Mononuclear cell (primary cell): ENCODE results near the gene NCOA6. TPM values are rescaled to one million over a fixed set of nuclear protein-coding genes. Genes with fewer than 3 reads are reported as not detected.

Experiments
- H3K27me3 ChIP-seq: 2 replicates; pipeline ENCODE4 v1.6.0; 2011; ENCODE audit warnings: low read length, control low read depth; ENCODE audit not compliant: insufficient read depth
- H3K4me1 ChIP-seq: 2 replicates; pipeline ENCODE4 v1.5.1; 2011; ENCODE audit warnings: mild to moderate bottlenecking, low read length, control low read depth; ENCODE audit not compliant: insufficient read depth
- H3K4me3 ChIP-seq: 2 replicates; pipeline ENCODE4 v1.5.1; 2011; ENCODE audit warnings: mild to moderate bottlenecking, low read length, moderate library complexity
- H3K9me3 ChIP-seq: 2 replicates; pipeline ENCODE4 v1.5.1; 2011; ENCODE audit warnings: low read depth, mild to moderate bottlenecking, control low read depth, low read length
- total RNA-seq: library from RNA; depleted of rRNA; stranded (reverse); fragments of >200 nt; gene quantifications from one replicate; pipeline ENCODE4 v1.2.3, GENCODE V29; 2012

NCOA6 gene
- total RNA-seq, 1 donor = 12.2 TPM

DNA sequence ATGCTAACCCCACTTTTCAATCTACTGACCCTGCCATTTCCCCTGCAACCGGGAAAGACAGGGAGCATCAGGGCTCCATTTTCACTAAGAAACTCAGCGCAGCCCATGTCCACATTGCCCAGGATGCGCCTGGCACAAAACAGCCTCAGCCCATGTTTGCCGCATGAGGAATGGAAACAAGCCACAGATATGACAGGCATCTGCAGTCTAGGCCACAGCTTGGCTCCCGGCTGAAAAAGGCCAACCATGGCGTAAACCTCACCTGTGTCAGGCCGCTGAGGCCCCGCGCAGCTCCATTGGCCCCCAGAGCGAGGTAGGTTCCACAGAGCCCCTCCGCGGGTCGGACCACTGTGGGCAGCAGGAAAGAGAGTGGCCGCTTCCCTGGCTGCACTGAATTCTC, 25.5 kb upstream of the NCOA6 start:
- Histone ChIP-seq H3K27me3 (no peaks in the 10 kb centered on the region), H3K4me3 (no peak overlapping the region), H3K9me3 (no peaks in the 10 kb centered on the region), H3K4me1 (no peaks in the 10 kb centered on the region)

DNA sequence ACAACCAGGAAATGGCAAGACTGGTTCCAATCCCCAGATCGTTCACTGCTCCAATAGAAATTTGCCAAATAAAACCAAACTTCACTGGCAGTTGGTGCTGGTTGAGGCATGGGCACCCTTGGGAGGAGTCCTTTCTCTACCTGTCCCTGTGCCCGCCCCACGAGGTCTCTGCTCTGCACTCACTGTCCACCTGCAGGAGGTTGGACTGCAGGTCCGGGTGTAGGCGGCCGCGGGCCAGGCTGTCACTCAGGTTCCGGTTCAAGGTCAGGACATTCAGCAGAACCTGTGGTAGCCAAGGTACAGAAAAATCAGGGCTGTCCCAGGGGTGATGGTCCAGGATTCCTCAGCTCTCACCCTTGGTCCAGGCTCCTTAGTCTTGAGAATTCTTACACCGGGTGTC, 24.3 kb upstream of the NCOA6 start:
- no peaks in the 10 kb centered on the region for H3K4me1 ChIP-seq
- no peaks in the 10 kb centered on the region for H3K9me3 ChIP-seq
- no peak overlapping the region for H3K4me3 ChIP-seq
- no peaks in the 10 kb centered on the region for H3K27me3 ChIP-seq

DNA sequence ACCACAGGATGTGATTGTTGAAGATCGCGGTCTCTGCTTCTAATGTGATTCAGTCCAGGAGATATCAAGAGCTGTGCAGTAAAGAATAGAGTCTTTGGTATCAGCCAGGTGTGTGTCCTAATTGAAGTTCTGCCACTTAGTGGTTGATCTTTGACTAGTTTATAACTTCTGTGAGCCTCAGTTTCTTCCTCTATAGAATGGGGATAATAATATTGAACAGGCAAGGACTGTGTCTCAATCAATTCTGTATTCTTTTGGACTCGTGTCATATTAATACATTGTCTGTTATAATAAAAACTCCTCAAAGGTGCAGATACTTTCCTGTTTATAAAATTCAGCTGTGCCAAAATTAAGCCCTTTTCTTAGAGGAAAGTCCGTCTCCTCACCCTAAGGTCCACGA, 23.1 kb upstream of the NCOA6 start:
- no peak overlapping the region for H3K4me3 ChIP-seq
- H3K27me3 ChIP-seq = no peaks in the 10 kb centered on the region
- no peaks in the 10 kb centered on the region for H3K9me3 ChIP-seq

DNA sequence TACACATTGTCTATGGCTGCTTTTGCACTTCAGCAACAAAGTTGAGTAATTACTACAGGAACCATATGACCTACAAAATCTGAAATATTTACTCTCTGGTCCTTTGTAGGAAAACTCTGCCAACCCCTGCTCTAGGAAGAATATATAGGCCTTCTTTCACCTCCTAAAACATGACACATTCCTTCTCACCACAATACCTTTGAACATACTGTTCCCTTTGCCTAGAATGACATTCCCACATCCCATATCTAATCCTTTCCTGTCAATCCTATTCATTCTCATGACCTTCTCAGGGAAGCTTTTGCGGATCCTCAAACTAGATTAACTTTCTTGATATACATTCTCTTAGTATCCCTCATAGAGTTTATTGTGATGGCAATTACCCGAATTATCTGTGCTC, 18.0 kb upstream of the NCOA6 start:
- no peak overlapping the region for H3K4me3 ChIP-seq
- H3K4me1 ChIP-seq = no peaks in the 10 kb centered on the region
- H3K27me3 ChIP-seq = peaks cover 3% of the 10 kb centered on the region
- H3K9me3 ChIP-seq = no peaks in the 10 kb centered on the region

More for the DNA sequence above, 23.1 kb upstream of the NCOA6 start:
- no peaks in the 10 kb centered on the region for H3K4me1 ChIP-seq

DNA sequence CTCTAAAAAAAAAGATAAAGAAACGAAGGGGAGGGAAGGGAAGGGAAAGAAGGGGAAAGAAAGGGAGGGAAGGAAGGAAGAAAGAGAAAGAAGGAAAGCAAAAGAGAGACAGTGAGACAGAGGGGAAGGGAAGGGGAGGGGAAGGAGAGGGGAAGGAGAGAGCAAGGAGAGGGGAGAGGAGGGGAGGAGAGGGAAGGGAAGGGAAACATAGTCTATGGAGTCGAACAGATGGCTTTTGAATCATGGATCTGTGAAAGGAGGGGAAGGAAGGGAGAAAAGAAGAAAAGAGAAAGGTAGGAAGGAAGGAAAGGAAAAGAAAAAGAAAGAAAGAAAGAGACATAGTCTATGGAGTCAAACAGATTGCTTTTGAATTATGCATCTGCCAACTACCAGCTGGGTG, 16.7 kb upstream of the NCOA6 start:
- H3K4me3 ChIP-seq = no peak overlapping the region
- no peaks in the 10 kb centered on the region for H3K9me3 ChIP-seq

GRCh38 chr20:34834459-34834893, 9.0 kb upstream of the NCOA6 start:
- Histone ChIP-seq H3K9me3 (no peaks in the 10 kb centered on the region), H3K4me1 (peaks cover 11% of the 10 kb centered on the region), H3K4me3 (no peak overlapping the region), H3K27me3 (no peaks in the 10 kb centered on the region)

More for the DNA sequence above, 16.7 kb upstream of the NCOA6 start:
- Histone ChIP-seq H3K27me3 (peaks cover 3% of the 10 kb centered on the region), H3K4me1 (no peaks in the 10 kb centered on the region)

GRCh38 chr20:34831936-34832335, 6.5 kb upstream of the NCOA6 start:
- no peaks in the 10 kb centered on the region for H3K27me3 ChIP-seq
- H3K4me1 ChIP-seq = peaks cover 11% of the 10 kb centered on the region
- no peak overlapping the region for H3K4me3 ChIP-seq

GRCh38 chr20:34829191-34829590, 3.7 kb upstream of the NCOA6 start:
- Histone ChIP-seq H3K27me3 (no peaks in the 10 kb centered on the region), H3K4me1 (peaks cover 23% of the 10 kb centered on the region), H3K4me3 (no peak overlapping the region), H3K9me3 (no peaks in the 10 kb centered on the region)

More at GRCh38 chr20:34831936-34832335, 6.5 kb upstream of the NCOA6 start:
- no peaks in the 10 kb centered on the region for H3K9me3 ChIP-seq

DNA sequence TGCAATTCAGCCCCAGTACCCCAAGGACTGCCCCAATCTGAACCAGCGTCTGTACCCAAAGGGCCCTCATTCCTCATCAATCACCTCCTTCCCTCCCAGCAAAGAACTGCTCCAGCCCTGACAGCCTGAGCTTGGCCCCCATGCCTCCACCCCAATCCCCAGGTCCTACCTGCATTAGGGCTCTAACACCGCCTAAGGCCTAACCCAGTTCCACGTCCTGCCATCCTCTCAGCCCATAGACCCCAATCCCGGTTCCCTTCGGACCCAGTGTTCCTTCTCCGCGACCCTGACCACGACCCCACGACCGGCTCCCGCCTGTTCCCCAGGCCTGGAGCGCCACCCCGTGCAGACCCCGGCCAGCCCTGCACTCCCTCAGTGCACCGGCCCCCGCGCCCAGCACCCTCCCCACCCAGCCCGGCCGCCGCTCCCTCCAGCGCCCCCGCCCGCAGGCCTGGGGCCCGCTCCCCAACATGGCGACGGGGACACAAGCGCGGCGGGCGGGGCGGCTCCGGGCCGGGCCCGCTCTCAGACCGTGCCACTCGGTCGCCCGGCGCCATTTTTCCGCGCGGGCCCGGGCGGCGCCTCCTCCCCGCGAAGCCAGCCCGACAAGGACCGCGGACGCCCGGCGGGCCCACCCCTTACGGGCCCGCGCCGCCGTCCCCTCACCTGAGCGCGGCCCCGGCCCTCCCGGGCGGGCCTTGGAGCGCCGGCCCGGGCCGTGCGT, 483 bp downstream of the NCOA6 start:
- peak overlapping the region; percentile 74 for H3K4me3 ChIP-seq
- peaks cover 28% of the 10 kb centered on the region for H3K4me1 ChIP-seq
- H3K27me3 ChIP-seq = no peaks in the 10 kb centered on the region
- H3K9me3 ChIP-seq = no peaks in the 10 kb centered on the region

- Histone ChIP-seq H3K4me3 (peak overlapping the region; percentile 74), H3K9me3 (no peaks in the 10 kb centered on the region), H3K4me1 (peaks cover 31% of the 10 kb centered on the region), H3K27me3 (no peaks in the 10 kb centered on the region)
These were observed 1.0 kb downstream of the NCOA6 start for GRCh38 chr20:34824452-34824805.

DNA sequence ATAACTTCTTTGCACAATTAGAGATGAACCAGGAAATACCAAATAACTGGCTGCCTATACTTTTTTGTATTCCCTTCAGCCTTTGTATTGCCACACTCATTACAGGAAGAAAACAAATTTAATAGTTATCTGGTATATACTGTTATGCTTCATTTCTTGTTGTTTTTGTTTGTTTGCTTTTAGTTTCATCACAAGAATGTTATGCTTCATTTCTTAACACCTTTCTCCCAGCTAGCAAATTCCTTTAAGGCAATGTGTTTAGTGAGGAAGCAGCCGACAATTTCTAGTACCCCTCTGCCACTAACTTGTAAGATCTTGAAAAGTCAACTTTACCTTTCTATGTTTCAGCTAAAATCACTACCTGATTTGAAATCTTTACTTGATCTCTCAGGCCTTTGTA, 1.4 kb downstream of the NCOA6 start:
- H3K9me3 ChIP-seq = no peaks in the 10 kb centered on the region

GRCh38 chr20:34820805-34821578, 4.5 kb downstream of the NCOA6 start:
- peaks cover 33% of the 10 kb centered on the region for H3K4me1 ChIP-seq
- no peaks in the 10 kb centered on the region for H3K9me3 ChIP-seq
- H3K4me3 ChIP-seq = no peak overlapping the region
- H3K27me3 ChIP-seq = no peaks in the 10 kb centered on the region

More for the DNA sequence above, 1.4 kb downstream of the NCOA6 start:
- H3K27me3 ChIP-seq = no peaks in the 10 kb centered on the region
- peaks cover 34% of the 10 kb centered on the region for H3K4me1 ChIP-seq
- H3K4me3 ChIP-seq = peak overlapping the region; percentile 74

DNA sequence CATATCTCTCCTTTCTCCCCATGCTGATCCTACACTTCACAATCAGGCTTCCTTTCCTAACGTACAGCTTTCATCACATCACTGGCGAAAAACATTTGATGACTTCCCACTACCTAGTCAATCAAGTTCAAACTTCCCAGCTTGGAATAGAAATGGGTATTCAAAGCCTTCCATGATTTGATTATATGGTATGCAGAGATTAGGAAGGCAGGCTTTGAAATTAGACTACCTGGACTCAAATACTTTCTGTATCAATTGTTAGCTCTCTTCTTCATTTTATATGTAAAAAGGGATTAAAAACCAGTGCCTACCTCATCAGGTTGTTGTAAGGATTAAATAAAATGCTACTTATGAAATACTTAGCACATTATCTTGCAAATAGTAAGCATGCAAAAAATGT, 7.7 kb downstream of the NCOA6 start:
- Histone ChIP-seq H3K27me3 (no peaks in the 10 kb centered on the region), H3K4me3 (no peak overlapping the region), H3K4me1 (peaks cover 14% of the 10 kb centered on the region), H3K9me3 (no peaks in the 10 kb centered on the region)

DNA sequence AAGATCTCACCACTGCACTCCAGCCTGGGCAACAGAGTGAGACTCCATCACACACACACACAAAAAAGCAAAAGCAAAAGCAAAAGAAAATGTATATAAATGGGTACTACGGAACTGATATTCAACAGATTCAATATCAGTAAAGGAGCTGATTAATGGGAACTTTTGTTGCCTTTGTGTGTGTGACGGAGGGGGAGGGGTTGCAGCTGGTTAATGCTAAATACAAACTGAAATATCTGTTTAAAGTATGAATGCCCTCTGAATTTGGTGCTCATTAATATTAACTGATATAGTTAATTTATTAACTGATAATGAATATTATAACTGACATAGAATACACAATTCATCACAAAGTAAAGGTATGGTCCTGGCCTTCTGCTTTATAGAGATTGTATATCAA, 8.4 kb downstream of the NCOA6 start:
- Histone ChIP-seq H3K9me3 (no peaks in the 10 kb centered on the region), H3K27me3 (no peaks in the 10 kb centered on the region), H3K4me1 (peaks cover 11% of the 10 kb centered on the region), H3K4me3 (no peak overlapping the region)

GRCh38 chr20:34815636-34816035, 9.8 kb downstream of the NCOA6 start:
- Histone ChIP-seq H3K4me1 (peaks cover 12% of the 10 kb centered on the region), H3K9me3 (no peaks in the 10 kb centered on the region), H3K4me3 (no peak overlapping the region), H3K27me3 (no peaks in the 10 kb centered on the region)

DNA sequence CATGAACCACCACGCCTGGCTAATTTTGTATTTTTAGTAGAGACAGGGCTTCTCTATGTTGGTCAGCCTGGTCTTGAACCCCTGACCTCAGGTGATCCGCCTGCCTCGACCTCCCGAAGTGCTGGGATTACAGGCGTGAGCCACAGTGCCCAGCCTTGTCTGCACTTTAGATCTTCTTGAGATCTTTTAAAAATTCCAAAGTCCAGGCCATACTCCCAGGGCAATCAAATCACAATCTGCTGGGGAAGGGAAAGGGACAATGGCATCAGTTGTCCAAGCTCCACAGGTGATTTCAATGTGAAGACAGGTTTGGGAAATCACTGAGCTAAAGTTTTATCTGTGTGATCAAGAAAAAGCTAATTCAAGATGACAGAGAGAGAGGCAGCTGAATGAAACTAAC, 16.9 kb downstream of the NCOA6 start:
- H3K9me3 ChIP-seq = no peaks in the 10 kb centered on the region
- H3K27me3 ChIP-seq = no peaks in the 10 kb centered on the region
- peaks cover 6% of the 10 kb centered on the region for H3K4me1 ChIP-seq
- H3K4me3 ChIP-seq = no peak overlapping the region
